GM19438 (cell line): ENCODE measurements around the gene CAMKK1.

Experiments
- ATAC-seq: cut with Tn5 transposase; IDR thresholded peaks from one replicate; pipeline ENCODE4 v1.9.1; 2021; ENCODE audit warnings: low read depth; ENCODE audit not compliant: unreplicated experiment

The CAMKK1 gene

DNA sequence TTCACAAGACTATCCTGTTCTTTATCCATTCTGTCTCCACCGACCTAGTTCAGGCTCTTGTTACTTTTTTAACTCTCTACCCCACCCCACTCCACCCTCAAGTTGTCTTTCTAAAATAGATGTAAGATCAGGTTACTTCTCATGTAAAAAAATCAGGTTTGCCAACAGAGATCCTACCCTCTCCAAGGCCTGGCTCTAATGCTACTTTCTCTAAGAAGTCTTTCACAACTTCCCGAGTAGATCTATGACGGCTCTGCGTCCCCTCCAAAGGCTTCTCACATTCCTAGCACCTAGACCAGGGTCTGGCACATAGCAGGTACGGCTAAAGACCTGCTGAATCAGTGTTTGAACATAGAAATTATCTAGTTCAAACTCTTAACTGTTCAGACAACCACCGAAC lies 77.7 kb downstream of the CAMKK1 start:
- no peak for ATAC-seq

- no peak for ATAC-seq
Measured at GRCh38 chr17:3814361-3814760, 78.5 kb downstream of the CAMKK1 start.

- no peak for ATAC-seq
Measured at GRCh38 chr17:3813171-3813570, 79.7 kb downstream of the CAMKK1 start.

DNA sequence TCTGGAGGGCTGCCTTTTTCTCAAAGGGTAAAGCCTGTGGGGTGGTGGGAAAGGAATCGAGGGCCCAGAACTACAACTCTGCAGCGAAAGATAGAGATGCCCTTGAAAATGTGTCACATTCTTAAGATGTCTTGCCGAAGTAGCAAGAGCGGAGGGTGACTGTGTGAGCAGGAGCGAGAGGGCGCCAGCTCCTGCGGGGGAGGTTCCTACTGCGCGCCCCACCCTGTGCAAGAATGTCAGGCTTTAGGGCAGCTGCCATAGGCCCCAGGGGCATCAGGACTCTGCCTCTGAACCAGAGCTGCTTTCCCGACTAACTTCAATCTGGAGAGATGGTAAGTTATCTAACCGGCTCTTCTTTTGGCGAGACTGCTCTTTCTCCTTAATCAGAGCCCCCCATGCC lies 80.1 kb downstream of the CAMKK1 start:
- ATAC-seq: no peak

GRCh38 chr17:3812284-3812683 lies 80.6 kb downstream of the CAMKK1 start:
- no peak for ATAC-seq
